Gastroesophageal sphincter (tissue), 4 donors: Measurements from ENCODE around the gene RAB4A. TPM values are rescaled to one million over a fixed set of nuclear protein-coding genes. Genes with fewer than 3 reads are reported as not detected.

Experiments
- ATAC-seq: fragments of 150-250 bp; one replicate; pipeline ENCODE4 v1.9.1; 2016; ENCODE audit warnings: mild to moderate bottlenecking, moderate library complexity
- H3K27ac ChIP-seq, 4 donors: fragments of 200-600 bp; sonication (generic) in 3 of 4; 1 replicate in 3 of 4; 2 replicates in 1 of 4; pipeline ENCODE4 v1.5.1; 2016 to 2019
- H3K27me3 ChIP-seq: fragments of 200-600 bp; sonication (generic); one replicate; pipeline ENCODE4 v1.5.1; 2019
- H3K36me3 ChIP-seq, 2 donors: fragments of 200-600 bp; sonication (generic); one replicate each; pipeline ENCODE4 v1.5.1; 2019; ENCODE audit warnings: control low read depth in 1 of 2
- H3K4me1 ChIP-seq, 3 donors: fragments of 200-600 bp; sonication (generic); 1 replicate in 2 of 3; 2 replicates in 1 of 3; pipeline ENCODE4 v1.5.1; 2016 to 2019; ENCODE audit warnings: control low read depth in 2 of 3
- H3K4me3 ChIP-seq, 2 donors: fragments of 200-600 bp; sonication (generic); one replicate each; pipeline ENCODE4 v1.5.1; 2019; ENCODE audit warnings: mild to moderate bottlenecking in 1 of 2, moderate library complexity in 1 of 2
- H3K9me3 ChIP-seq, 3 donors: fragments of 200-600 bp; sonication (generic); one replicate each; pipeline ENCODE4 v1.5.1; 2017 to 2019; ENCODE audit warnings: control low read depth in 2 of 3
- EP300 ChIP-seq: sonication (generic); formaldehyde crosslinking; IDR thresholded peaks from one replicate; pipeline ENCODE4 v1.6.1; 2017; ENCODE audit warnings: antibody characterized with exemption, mild to moderate bottlenecking
- POLR2A ChIP-seq, 2 donors: fragments of 450-650 bp; IDR thresholded peaks; one replicate each; pipeline ENCODE4 v1.6.1; 2017; ENCODE audit warnings: antibody characterized with exemption in 2 of 2, mild to moderate bottlenecking in 2 of 2, moderate library complexity in 1 of 2
- POLR2AphosphoS5 ChIP-seq: sonication (generic); formaldehyde crosslinking; IDR thresholded peaks from one replicate; pipeline ENCODE4 v1.6.1; 2017; ENCODE audit warnings: antibody characterized with exemption
- WGBS, 2 donors: methylation state at CpG; one replicate each; pipeline ENCODE4 v1.1.5; 2018; ENCODE audit warnings: low coverage in 1 of 2; 5-methylcytosine and 5-hydroxymethylcytosine counted together
- total RNA-seq, 4 donors: library from RNA; depleted of rRNA; stranded (reverse); fragments of >200 nt; gene quantifications; one replicate each; pipeline ENCODE4 v1.1.0, GENCODE V29; 2016
- TF ChIP-seq, protein P1 (sequence below), 4 experiments: fragments of 200-600 bp in 2 of 4; fragments of 450-650 bp in 2 of 4; sonication (generic) in 1 of 4; IDR thresholded peaks; one replicate each; pipeline ENCODE4 v1.5.1; 2017 to 2019; ENCODE audit warnings: antibody characterized with exemption in 4 of 4, mild to moderate bottlenecking in 2 of 4, moderate library complexity in 2 of 4

The RAB4A gene
- total RNA-seq, 4 donors from 2014 or later, result 69.3 to 136 (median 116) TPM

DNA sequence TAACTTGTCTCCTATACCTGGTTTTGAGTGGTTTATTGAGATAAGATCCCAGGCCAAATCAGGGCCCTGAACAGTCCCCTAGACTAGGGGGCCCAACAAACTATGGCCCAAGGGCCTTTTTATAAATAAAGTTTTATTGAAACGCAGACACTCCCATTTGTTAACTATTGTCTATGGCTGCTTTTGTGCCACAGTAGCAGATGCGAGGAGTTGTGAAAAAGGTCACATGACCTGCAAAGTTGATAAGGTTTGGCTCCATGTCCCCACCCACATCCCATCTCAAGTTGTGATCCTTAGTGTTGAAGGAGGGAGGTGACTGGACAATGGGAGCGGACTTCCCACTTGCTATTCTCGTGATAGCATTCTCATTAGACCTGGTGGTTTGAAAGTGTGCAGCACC lies 29.5 kb upstream of the RAB4A start:
- no peak for TF ChIP-seq POLR2A (IDR thresholded peaks at IDR 0.05)
- TF ChIP-seq EP300, result no peak
- no peak for TF ChIP-seq POLR2AphosphoS5
- TF ChIP-seq, protein P1, sequence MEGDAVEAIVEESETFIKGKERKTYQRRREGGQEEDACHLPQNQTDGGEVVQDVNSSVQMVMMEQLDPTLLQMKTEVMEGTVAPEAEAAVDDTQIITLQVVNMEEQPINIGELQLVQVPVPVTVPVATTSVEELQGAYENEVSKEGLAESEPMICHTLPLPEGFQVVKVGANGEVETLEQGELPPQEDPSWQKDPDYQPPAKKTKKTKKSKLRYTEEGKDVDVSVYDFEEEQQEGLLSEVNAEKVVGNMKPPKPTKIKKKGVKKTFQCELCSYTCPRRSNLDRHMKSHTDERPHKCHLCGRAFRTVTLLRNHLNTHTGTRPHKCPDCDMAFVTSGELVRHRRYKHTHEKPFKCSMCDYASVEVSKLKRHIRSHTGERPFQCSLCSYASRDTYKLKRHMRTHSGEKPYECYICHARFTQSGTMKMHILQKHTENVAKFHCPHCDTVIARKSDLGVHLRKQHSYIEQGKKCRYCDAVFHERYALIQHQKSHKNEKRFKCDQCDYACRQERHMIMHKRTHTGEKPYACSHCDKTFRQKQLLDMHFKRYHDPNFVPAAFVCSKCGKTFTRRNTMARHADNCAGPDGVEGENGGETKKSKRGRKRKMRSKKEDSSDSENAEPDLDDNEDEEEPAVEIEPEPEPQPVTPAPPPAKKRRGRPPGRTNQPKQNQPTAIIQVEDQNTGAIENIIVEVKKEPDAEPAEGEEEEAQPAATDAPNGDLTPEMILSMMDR (IDR thresholded peaks at IDR 0.05), result no peak
- H3K27ac ChIP-seq, result no peak overlapping the region
- no peak for ATAC-seq
- 33 to 78% methylated on average over 1 to 2 of the region's 4 CpGs for WGBS, 2 donors
- H3K9me3 ChIP-seq, result peaks cover 0 to 15% (median 0%) of the 10 kb centered on the region in 3 donors
- H3K36me3 ChIP-seq, result no peaks in the 10 kb centered on the region
- H3K4me3 ChIP-seq, result no peak overlapping the region
- H3K27me3 ChIP-seq, result no peaks in the 10 kb centered on the region
- H3K4me1 ChIP-seq, result no peaks in the 10 kb centered on the region

DNA sequence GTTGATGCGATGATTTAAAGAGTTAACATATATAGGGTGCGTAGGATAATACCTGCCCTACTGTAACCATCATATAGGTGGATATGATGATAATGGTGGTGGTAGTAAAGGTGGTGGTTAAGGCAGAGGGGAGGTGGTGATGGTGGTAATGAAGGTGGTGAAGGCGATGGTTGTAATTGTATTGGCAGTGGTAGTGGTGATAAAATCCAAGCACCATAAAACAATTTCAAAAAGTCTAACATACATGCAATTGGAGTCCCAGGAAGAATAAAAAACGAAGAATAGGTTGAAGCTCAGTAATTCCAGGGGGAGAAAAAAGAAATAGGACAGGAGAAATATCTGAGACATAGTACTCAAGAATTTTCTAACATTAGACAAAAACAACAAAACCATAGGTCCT lies 27.3 kb upstream of the RAB4A start:
- Histone ChIP-seq H3K27me3 (no peaks in the 10 kb centered on the region), H3K4me3 (no peak overlapping the region), H3K4me1 (peaks cover 0 to 5% (median 0%) of the 10 kb centered on the region in 3 donors), H3K27ac (no peak overlapping the region), H3K9me3 (peaks cover 0 to 15% (median 0%) of the 10 kb centered on the region in 3 donors), H3K36me3 (no peaks in the 10 kb centered on the region)
- no peak for ATAC-seq
- 86 to 94% methylated on average over 4 of the region's 4 CpGs for WGBS, 2 donors
- TF ChIP-seq POLR2AphosphoS5 (no peak), EP300 (no peak), POLR2A (IDR thresholded peaks at IDR 0.05) (no peak)
- TF ChIP-seq, protein P1 (IDR thresholded peaks at IDR 0.05), result no peak

DNA sequence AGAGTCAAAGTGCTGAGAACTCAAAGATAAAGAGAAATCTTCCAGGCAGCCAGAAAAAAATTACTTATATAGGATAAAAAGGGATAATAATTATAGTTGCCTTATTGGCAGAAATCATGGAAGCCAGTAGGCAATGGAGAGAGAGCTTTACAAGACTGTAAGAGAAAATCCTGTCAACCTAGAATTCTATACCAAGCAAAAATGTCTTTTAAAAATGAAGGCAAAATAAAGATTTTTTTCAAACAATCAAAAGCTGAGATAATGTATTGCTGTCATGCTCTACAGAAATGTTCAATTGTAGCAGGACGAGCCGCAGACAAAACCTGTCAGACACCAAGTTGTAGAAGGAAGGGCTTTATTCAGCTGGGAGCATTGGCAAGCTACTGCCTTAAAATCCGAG lies 26.8 kb upstream of the RAB4A start:
- Histone ChIP-seq H3K36me3 (no peaks in the 10 kb centered on the region), H3K4me1 (peaks cover 0 to 10% (median 0%) of the 10 kb centered on the region in 3 donors), H3K27ac (no peak overlapping the region), H3K4me3 (no peak overlapping the region), H3K27me3 (no peaks in the 10 kb centered on the region), H3K9me3 (peaks cover 0 to 15% (median 0%) of the 10 kb centered on the region in 3 donors)
- no peak for ATAC-seq
- TF ChIP-seq POLR2AphosphoS5, result no peak
- TF ChIP-seq POLR2A (IDR thresholded peaks at IDR 0.05), result no peak
- TF ChIP-seq EP300, result no peak
- TF ChIP-seq, protein P1 (IDR thresholded peaks at IDR 0.05), result no peak
- 83 to 93% methylated on average over 1 to 3 of the region's 3 CpGs for WGBS, 2 donors

DNA sequence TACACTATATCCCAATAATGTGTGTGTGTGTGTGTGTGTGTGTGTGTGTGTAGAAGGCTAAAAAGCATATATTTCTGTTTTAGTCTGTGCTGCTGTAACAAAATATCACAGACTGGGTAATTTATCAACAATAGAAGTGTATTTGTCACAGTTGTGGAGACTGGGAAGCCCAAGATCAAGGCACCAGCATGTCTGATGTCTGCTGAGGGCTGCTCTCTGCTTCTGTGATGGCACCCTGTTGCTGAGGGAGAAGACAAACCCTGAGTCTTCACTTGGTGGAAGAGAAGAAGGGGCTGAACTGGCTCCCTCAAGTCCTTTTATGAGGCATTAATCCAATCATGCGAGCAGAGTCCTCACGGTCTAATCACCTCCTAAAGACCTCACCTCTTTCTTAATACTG lies 23.0 kb upstream of the RAB4A start:
- Histone ChIP-seq H3K4me3 (no peak overlapping the region), H3K27me3 (peaks cover 9% of the 10 kb centered on the region), H3K27ac (no peak overlapping the region), H3K4me1 (peaks cover 0 to 16% (median 0%) of the 10 kb centered on the region in 3 donors), H3K36me3 (no peaks in the 10 kb centered on the region), H3K9me3 (peaks cover 0 to 15% (median 0%) of the 10 kb centered on the region in 3 donors)
- WGBS, 2 donors, result 89 to 95% methylated on average over 2 of the region's 2 CpGs
- no peak for ATAC-seq
- TF ChIP-seq, protein P1 (IDR thresholded peaks at IDR 0.05), result no peak
- TF ChIP-seq POLR2A (IDR thresholded peaks at IDR 0.05) (no peak), EP300 (no peak), POLR2AphosphoS5 (no peak)
